WTC11 (cell line): Measurements from ENCODE around the gene ABCG1. TPM values are rescaled to one million over a fixed set of nuclear protein-coding genes. Genes with fewer than 3 reads are reported as not detected.

ENCODE experiments used
- ATAC-seq: fragments of 200-7000 bp; cut with Tn5 transposase; 2 replicates; pipeline ENCODE4 v1.10.0; 2021; ENCODE audit warnings: mild to moderate bottlenecking, moderate library complexity
- CTCF ChIA-PET: fragments of 300-600 bp; sonication (Branson Sonifier 250); formaldehyde crosslinking; loops from one replicate; lab custom pipeline; 2021; ENCODE audit warnings: antibody characterized with exemption; lab: Charles Lee
- POLR2A ChIA-PET: fragments of 350-600 bp; sonication (Branson Sonifier 250); formaldehyde crosslinking; loops from one replicate; lab custom pipeline; 2021; ENCODE audit warnings: antibody characterized with exemption; lab: Charles Lee
- DNase-seq: peaks from one replicate; pipeline ENCODE4 v3.0.0; 2021; ENCODE audit warnings: low spot score
- H3K27ac Mint-ChIP-seq: 2 replicates; pipeline ENCODE4 v1.8.0; 2021; ENCODE audit warnings: mixed read lengths
- H3K27me3 Mint-ChIP-seq: 2 replicates; pipeline ENCODE4 v1.8.0; 2021; ENCODE audit warnings: low read depth, mild to moderate bottlenecking, moderate library complexity, mixed read lengths
- H3K36me3 Mint-ChIP-seq: 2 replicates; pipeline ENCODE4 v1.8.0; 2021; ENCODE audit warnings: mixed read lengths
- H3K4me1 Mint-ChIP-seq: 2 replicates; pipeline ENCODE4 v1.8.0; 2022; ENCODE audit warnings: mixed read lengths
- H3K4me3 Mint-ChIP-seq: 2 replicates; pipeline ENCODE4 v1.8.0; 2021; ENCODE audit warnings: mild to moderate bottlenecking, moderate library complexity, mixed read lengths
- H3K9me3 Mint-ChIP-seq: 2 replicates; pipeline ENCODE4 v1.8.0; 2021; ENCODE audit warnings: mixed read lengths
- ATF1 ChIP-seq: sonication (generic); formaldehyde crosslinking; IDR thresholded peaks from 2 replicates; pipeline ENCODE4 v1.8.1; 2023; ENCODE audit warnings: mild to moderate bottlenecking, moderate library complexity, missing genetic modification reagents
- CREB1 ChIP-seq: sonication (generic); formaldehyde crosslinking; IDR thresholded peaks from 2 replicates; pipeline ENCODE4 v1.8.0; 2023; ENCODE audit warnings: mild to moderate bottlenecking, missing genetic modification reagents
- EMX1 ChIP-seq: fragments of 250-450 bp; sonication (Bioruptor Pico); IDR thresholded peaks from 2 replicates; pipeline ENCODE4 v1.8.0; 2021; ENCODE audit warnings: mild to moderate bottlenecking
- GRHL2 ChIP-seq: fragments of 250-450 bp; sonication (Bioruptor Pico); IDR thresholded peaks from 2 replicates; pipeline ENCODE4 v1.8.0; 2022; ENCODE audit warnings: mild to moderate bottlenecking, moderate library complexity; ENCODE audit not compliant: insufficient replicate concordance, severe bottlenecking
- IRF2 ChIP-seq: sonication (generic); formaldehyde crosslinking; IDR thresholded peaks from 2 replicates; pipeline ENCODE4 v1.8.0; 2022; ENCODE audit warnings: low read depth, missing genetic modification reagents, borderline replicate concordance
- NFE2L1 ChIP-seq: sonication (generic); formaldehyde crosslinking; IDR thresholded peaks from 2 replicates; pipeline ENCODE4 v1.8.1; 2023; ENCODE audit warnings: missing genetic modification reagents
- NR3C1 ChIP-seq: sonication (generic); formaldehyde crosslinking; conservative IDR thresholded peaks from 2 replicates; pipeline ENCODE4 v1.8.1; 2023; ENCODE audit warnings: low read depth, mild to moderate bottlenecking, missing genetic modification reagents
- SMAD3 ChIP-seq: sonication (generic); formaldehyde crosslinking; IDR thresholded peaks from 2 replicates; pipeline ENCODE4 v1.8.0; 2022; ENCODE audit warnings: missing genetic modification reagents, mild to moderate bottlenecking, borderline replicate concordance
- SMAD4 ChIP-seq: sonication (generic); formaldehyde crosslinking; IDR thresholded peaks from 2 replicates; pipeline ENCODE4 v1.8.0; 2022; ENCODE audit warnings: mild to moderate bottlenecking, missing genetic modification reagents
- SP1 ChIP-seq: sonication (generic); formaldehyde crosslinking; conservative IDR thresholded peaks from 2 replicates; pipeline ENCODE4 v1.8.1; 2022; ENCODE audit warnings: missing genetic modification reagents
- TCF7 ChIP-seq: sonication (generic); formaldehyde crosslinking; IDR thresholded peaks from 2 replicates; pipeline ENCODE4 v1.8.0; 2022; ENCODE audit warnings: mild to moderate bottlenecking, low read depth, missing genetic modification reagents, moderate library complexity
- ZBTB21 ChIP-seq: sonication (generic); formaldehyde crosslinking; IDR thresholded peaks from 2 replicates; pipeline ENCODE4 v1.8.1; 2023; ENCODE audit warnings: mild to moderate bottlenecking, missing genetic modification reagents, borderline replicate concordance
- ZNF263 ChIP-seq: sonication (generic); formaldehyde crosslinking; IDR thresholded peaks from 2 replicates; pipeline ENCODE4 v1.8.1; 2022; ENCODE audit warnings: low read depth, mild to moderate bottlenecking, moderate library complexity, missing genetic modification reagents
- ZNF416 ChIP-seq: fragments of 250-450 bp; sonication (Bioruptor Pico); IDR thresholded peaks from 2 replicates; pipeline ENCODE4 v1.9.0; 2021; ENCODE audit warnings: mild to moderate bottlenecking, inconsistent platforms
- total RNA-seq: library from RNA; stranded (reverse); gene quantifications from 3 replicates; pipeline ENCODE4 v1.2.3, GENCODE V29; 2021
- TF ChIP-seq, protein P1 (sequence below): sonication (generic); formaldehyde crosslinking; IDR thresholded peaks from 2 replicates; pipeline ENCODE4 v1.8.0; 2023; ENCODE audit warnings: missing genetic modification reagents, mild to moderate bottlenecking, borderline replicate concordance
- TF ChIP-seq, protein P2 (sequence below): sonication (generic); formaldehyde crosslinking; conservative IDR thresholded peaks from 2 replicates; pipeline ENCODE4 v1.8.1; 2023; ENCODE audit warnings: mild to moderate bottlenecking, low read depth, missing genetic modification reagents, moderate library complexity
- TF ChIP-seq, protein P3 (sequence below): sonication (generic); formaldehyde crosslinking; IDR thresholded peaks from 2 replicates; pipeline ENCODE4 v1.8.1; 2023; ENCODE audit warnings: mild to moderate bottlenecking, missing genetic modification reagents, moderate library complexity
- TF ChIP-seq, protein P4 (sequence below): fragments of 250-450 bp; sonication (Bioruptor Pico); IDR thresholded peaks from 2 replicates; pipeline ENCODE4 v1.9.0; 2021; ENCODE audit warnings: moderate library complexity, mild to moderate bottlenecking, inconsistent platforms, borderline replicate concordance
- TF ChIP-seq, protein P5 (sequence below): sonication (generic); formaldehyde crosslinking; IDR thresholded peaks from 2 replicates; pipeline ENCODE4 v1.8.0; 2023; ENCODE audit warnings: mild to moderate bottlenecking, missing genetic modification reagents

Gene ABCG1
- total RNA-seq, 1 experiment from 2014 or later = 4.0 TPM

DNA sequence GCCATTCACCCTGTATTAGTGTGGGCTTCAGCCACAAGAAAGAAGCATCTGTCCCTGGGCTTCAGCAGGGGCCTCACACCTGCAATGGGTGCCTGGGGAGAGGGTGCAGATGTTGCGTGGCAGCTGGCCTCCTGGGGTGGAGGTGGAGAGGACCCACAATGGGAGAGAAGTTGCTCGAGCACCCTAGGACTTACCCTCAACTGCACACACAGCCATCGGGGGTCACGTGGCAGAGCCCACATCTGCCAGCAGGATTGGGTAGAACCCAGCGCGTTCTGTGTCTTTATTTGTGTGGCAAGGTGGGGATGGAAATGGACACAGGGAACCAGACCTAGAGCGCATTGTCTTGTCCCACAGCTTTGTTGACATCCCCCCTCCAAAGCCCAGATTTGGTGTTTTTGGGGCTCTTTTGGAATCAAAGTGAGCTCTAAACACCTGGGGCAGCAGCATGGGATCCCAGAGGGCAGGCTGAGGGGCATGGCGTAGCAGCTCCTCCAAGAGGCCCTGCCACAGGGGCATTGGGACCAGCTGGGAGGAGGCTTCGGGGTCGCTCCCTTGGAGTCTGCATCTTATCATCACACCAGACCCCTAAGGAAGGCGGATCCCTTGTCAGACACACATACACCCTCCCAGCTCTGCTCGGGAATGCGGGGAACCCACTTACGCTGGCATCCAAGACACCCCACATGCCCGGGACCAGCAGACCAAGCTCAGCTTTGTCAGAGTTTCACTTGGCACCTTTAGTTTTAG, 5.1 kb downstream of the ABCG1 start (continued):
- TF ChIP-seq, protein P1, sequence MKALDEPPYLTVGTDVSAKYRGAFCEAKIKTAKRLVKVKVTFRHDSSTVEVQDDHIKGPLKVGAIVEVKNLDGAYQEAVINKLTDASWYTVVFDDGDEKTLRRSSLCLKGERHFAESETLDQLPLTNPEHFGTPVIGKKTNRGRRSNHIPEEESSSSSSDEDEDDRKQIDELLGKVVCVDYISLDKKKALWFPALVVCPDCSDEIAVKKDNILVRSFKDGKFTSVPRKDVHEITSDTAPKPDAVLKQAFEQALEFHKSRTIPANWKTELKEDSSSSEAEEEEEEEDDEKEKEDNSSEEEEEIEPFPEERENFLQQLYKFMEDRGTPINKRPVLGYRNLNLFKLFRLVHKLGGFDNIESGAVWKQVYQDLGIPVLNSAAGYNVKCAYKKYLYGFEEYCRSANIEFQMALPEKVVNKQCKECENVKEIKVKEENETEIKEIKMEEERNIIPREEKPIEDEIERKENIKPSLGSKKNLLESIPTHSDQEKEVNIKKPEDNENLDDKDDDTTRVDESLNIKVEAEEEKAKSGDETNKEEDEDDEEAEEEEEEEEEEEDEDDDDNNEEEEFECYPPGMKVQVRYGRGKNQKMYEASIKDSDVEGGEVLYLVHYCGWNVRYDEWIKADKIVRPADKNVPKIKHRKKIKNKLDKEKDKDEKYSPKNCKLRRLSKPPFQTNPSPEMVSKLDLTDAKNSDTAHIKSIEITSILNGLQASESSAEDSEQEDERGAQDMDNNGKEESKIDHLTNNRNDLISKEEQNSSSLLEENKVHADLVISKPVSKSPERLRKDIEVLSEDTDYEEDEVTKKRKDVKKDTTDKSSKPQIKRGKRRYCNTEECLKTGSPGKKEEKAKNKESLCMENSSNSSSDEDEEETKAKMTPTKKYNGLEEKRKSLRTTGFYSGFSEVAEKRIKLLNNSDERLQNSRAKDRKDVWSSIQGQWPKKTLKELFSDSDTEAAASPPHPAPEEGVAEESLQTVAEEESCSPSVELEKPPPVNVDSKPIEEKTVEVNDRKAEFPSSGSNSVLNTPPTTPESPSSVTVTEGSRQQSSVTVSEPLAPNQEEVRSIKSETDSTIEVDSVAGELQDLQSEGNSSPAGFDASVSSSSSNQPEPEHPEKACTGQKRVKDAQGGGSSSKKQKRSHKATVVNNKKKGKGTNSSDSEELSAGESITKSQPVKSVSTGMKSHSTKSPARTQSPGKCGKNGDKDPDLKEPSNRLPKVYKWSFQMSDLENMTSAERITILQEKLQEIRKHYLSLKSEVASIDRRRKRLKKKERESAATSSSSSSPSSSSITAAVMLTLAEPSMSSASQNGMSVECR = no peak
- TF ChIP-seq, protein P2, sequence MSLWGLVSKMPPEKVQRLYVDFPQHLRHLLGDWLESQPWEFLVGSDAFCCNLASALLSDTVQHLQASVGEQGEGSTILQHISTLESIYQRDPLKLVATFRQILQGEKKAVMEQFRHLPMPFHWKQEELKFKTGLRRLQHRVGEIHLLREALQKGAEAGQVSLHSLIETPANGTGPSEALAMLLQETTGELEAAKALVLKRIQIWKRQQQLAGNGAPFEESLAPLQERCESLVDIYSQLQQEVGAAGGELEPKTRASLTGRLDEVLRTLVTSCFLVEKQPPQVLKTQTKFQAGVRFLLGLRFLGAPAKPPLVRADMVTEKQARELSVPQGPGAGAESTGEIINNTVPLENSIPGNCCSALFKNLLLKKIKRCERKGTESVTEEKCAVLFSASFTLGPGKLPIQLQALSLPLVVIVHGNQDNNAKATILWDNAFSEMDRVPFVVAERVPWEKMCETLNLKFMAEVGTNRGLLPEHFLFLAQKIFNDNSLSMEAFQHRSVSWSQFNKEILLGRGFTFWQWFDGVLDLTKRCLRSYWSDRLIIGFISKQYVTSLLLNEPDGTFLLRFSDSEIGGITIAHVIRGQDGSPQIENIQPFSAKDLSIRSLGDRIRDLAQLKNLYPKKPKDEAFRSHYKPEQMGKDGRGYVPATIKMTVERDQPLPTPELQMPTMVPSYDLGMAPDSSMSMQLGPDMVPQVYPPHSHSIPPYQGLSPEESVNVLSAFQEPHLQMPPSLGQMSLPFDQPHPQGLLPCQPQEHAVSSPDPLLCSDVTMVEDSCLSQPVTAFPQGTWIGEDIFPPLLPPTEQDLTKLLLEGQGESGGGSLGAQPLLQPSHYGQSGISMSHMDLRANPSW (CRISPR knock-in tag) = no peak
- TF ChIP-seq SP1 (no peak), SMAD4 (CRISPR knock-in tag) (no peak), GRHL2 (CRISPR knock-in tag) (no peak), EMX1 (CRISPR knock-in tag) (no peak), NFE2L1 (CRISPR knock-in tag) (no peak), IRF2 (CRISPR knock-in tag) (no peak)
- TF ChIP-seq, protein P3, sequence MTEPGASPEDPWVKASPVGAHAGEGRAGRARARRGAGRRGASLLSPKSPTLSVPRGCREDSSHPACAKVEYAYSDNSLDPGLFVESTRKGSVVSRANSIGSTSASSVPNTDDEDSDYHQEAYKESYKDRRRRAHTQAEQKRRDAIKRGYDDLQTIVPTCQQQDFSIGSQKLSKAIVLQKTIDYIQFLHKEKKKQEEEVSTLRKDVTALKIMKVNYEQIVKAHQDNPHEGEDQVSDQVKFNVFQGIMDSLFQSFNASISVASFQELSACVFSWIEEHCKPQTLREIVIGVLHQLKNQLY (CRISPR knock-in tag) = no peak

DNA sequence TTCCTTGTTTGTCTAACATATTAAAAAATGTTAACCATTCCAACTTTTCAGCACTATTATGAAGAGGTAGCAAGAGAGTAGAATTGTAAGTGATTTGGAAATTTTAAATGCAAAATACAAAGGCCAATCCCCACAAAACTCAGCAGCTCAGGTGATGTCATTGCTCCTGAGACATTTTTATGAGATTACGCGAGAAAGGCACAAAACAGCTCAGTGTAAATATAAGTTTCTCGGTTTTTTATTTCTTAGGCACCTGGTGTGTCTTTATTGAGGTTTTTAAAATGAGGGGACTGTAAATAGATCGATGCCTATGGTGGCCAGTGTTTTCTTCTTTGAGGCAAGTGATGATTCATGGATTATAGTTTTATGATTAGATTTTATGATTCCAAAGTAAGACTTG, 6.1 kb downstream of the ABCG1 start:
- Mint-ChIP-seq H3K27ac (no peak overlapping the region), H3K4me1 (peaks cover 9% of the 10 kb centered on the region), H3K9me3 (no peaks in the 10 kb centered on the region), H3K27me3 (peaks cover 26% of the 10 kb centered on the region), H3K36me3 (no peaks in the 10 kb centered on the region), H3K4me3 (no peak overlapping the region)
- POLR2A ChIA-PET = no interaction called here
- TF ChIP-seq, protein P4, sequence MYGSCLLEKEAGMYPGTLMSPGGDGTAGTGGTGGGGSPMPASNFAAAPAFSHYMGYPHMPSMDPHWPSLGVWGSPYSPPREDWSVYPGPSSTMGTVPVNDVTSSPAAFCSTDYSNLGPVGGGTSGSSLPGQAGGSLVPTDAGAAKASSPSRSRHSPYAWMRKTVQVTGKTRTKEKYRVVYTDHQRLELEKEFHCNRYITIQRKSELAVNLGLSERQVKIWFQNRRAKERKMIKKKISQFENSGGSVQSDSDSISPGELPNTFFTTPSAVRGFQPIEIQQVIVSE (CRISPR knock-in tag) = no peak
- CTCF ChIA-PET = interaction anchor here (1.2 kb wide), 1 partner anchor 9 kb away, joined by 4 read pairs; no protein-coding TSS in a partner anchor
- ATAC-seq = no peak
- DNase-seq = no peak

DNA sequence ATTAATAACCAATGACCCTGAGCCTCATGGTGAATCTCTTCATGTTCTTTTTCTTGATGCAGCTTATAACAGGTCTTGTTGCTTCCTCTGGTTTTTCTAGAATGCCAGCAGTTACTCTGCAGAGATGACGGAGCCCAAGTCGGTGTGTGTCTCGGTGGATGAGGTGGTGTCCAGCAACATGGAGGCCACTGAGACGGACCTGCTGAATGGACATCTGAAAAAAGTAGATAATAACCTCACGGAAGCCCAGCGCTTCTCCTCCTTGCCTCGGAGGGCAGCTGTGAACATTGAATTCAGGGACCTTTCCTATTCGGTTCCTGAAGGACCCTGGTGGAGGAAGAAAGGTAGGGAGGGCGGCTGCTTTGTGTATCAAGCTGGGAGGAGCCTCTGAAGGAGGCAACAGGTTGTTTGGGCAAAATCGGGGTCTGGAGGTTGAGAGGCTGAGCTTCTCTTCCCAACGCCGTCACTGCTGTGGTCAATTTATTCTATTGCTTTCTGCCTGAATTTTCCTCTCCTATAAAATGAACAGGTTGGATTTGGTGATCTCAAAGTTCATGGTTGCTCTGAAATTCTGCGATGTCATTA, 6.7 kb downstream of the ABCG1 start:
- CTCF ChIA-PET = interaction anchor here (1.2 to 1.6 kb wide), 2 partner anchors 9 to 33 kb away, joined by 4 to 5 read pairs; no protein-coding TSS in a partner anchor
- peaks cover 4% of the 10 kb centered on the region for H3K4me1 Mint-ChIP-seq
- no peak overlapping the region for H3K4me3 Mint-ChIP-seq
- POLR2A ChIA-PET = interaction anchor here (0.5 kb wide), 1 partner anchor 35 kb away, joined by 3 read pairs; no protein-coding TSS in a partner anchor
- H3K36me3 Mint-ChIP-seq = no peaks in the 10 kb centered on the region
- ATAC-seq (no peak), DNase-seq (no peak)
- no peak overlapping the region for H3K27ac Mint-ChIP-seq
- no peaks in the 10 kb centered on the region for H3K9me3 Mint-ChIP-seq
- peaks cover 19% of the 10 kb centered on the region for H3K27me3 Mint-ChIP-seq
- TF ChIP-seq, protein P5, sequence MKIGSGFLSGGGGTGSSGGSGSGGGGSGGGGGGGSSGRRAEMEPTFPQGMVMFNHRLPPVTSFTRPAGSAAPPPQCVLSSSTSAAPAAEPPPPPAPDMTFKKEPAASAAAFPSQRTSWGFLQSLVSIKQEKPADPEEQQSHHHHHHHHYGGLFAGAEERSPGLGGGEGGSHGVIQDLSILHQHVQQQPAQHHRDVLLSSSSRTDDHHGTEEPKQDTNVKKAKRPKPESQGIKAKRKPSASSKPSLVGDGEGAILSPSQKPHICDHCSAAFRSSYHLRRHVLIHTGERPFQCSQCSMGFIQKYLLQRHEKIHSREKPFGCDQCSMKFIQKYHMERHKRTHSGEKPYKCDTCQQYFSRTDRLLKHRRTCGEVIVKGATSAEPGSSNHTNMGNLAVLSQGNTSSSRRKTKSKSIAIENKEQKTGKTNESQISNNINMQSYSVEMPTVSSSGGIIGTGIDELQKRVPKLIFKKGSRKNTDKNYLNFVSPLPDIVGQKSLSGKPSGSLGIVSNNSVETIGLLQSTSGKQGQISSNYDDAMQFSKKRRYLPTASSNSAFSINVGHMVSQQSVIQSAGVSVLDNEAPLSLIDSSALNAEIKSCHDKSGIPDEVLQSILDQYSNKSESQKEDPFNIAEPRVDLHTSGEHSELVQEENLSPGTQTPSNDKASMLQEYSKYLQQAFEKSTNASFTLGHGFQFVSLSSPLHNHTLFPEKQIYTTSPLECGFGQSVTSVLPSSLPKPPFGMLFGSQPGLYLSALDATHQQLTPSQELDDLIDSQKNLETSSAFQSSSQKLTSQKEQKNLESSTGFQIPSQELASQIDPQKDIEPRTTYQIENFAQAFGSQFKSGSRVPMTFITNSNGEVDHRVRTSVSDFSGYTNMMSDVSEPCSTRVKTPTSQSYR (CRISPR knock-in tag) = no peak
- no peak for TF ChIP-seq SMAD3 (CRISPR knock-in tag)
- no peak for TF ChIP-seq NR3C1 (CRISPR knock-in tag)
- TF ChIP-seq ZNF416 (CRISPR knock-in tag) = no peak
- no peak for TF ChIP-seq CREB1 (CRISPR knock-in tag)
- no peak for TF ChIP-seq ZBTB21 (CRISPR knock-in tag)
- TF ChIP-seq SP1 = no peak
- TF ChIP-seq IRF2 (CRISPR knock-in tag) = no peak
- no peak for TF ChIP-seq ATF1 (CRISPR knock-in tag)
- no peak for TF ChIP-seq TCF7 (CRISPR knock-in tag)
- TF ChIP-seq ZNF263 = no peak
